ENCODE measurements around the gene RPL36. TPM values are rescaled to one million over a fixed set of nuclear protein-coding genes. Genes with fewer than 3 reads are reported as not detected.

The RPL36 gene
- total RNA-seq, 1 experiment from 2014 or later: 1,504 TPM

GRCh38 chr19:5655412-5655811 lies 34.7 kb upstream of the RPL36 start:
- BruUV-seq (replicated peaks): no TSS peak
- Histone ChIP-seq H4K20me1 (ENCODE audit: insufficient read depth) (0 out of 2 replicates have a peak, but pooled peaks cover 3% of the 10 kb centered on the region), H3K27me3 (ENCODE audit: insufficient read depth, low read length) (no peaks in the 10 kb centered on the region), H3K4me2 (ENCODE audit: low read length) (no peak overlapping the region), H3K79me2 (ENCODE audit: insufficient read depth, low read length) (peaks cover 56% of the 10 kb centered on the region), H3K27ac (ENCODE audit: low read depth, low read length) (no peak overlapping the region), H3K36me3 (ENCODE audit: control insufficient read depth in 1 of 2, insufficient read depth in 2 of 2, low read length in 2 of 2) (peaks cover 60 to 76% of the 10 kb centered on the region in 2 experiments), H3K4me1 (ENCODE audit: control insufficient read depth in 1 of 2, insufficient read depth in 2 of 2, low read length in 2 of 2) (no peaks in the 10 kb centered on the region), H3K9ac (ENCODE audit: low read length) (no peak overlapping the region), H2AFZ (ENCODE audit: low read depth, low read length, poor library complexity, severe bottlenecking) (no peak overlapping the region), H3K4me3 (replicated peaks in 1 of 2; ENCODE audit: low read depth in 1 of 2, low read length in 2 of 2) (no peak overlapping the region), H3K9me2 (ENCODE audit: insufficient read depth) (no peaks in the 10 kb centered on the region), H3K9me3 (ENCODE audit: control insufficient read depth in 1 of 2, insufficient read depth in 1 of 2, low read depth in 1 of 2, low read length in 2 of 2) (no peaks in the 10 kb centered on the region)
- POLR2A ChIA-PET: interaction anchor here (1.0 to 1.2 kb wide), 2 partner anchors 32 to 34 kb away, joined by 3 read pairs; partner anchors contain the start of genes RPL36 and SAFB
- CTCF ChIA-PET: no interaction called here
- TF ChIP-seq POLR2AphosphoS5 (IDR thresholded peaks at IDR 0.05; ENCODE audit: low read depth, low read length): no peak
- no peak for TF ChIP-seq SIN3A (IDR thresholded peaks at IDR 0.05; ENCODE audit: low read depth)
- no peak for TF ChIP-seq REST (IDR thresholded peaks at IDR 0.05; ENCODE audit: low read depth)
- TF ChIP-seq JUND (IDR thresholded peaks at IDR 0.05): no peak
- TF ChIP-seq SRF (IDR thresholded peaks at IDR 0.05; ENCODE audit: low read depth): no peak
- TF ChIP-seq POLR2A (IDR thresholded peaks at IDR 0.05; ENCODE audit: borderline replicate concordance, extremely low read depth, insufficient read depth, insufficient read length): no peak
- TF ChIP-seq CBX3 (IDR thresholded peaks at IDR 0.05; ENCODE audit: low read depth): no peak
- TF ChIP-seq EZH2 (IDR thresholded peaks at IDR 0.05): no peak
- no peak for TF ChIP-seq ATF3 (IDR thresholded peaks at IDR 0.05)
- no peak for TF ChIP-seq ZFX (IDR thresholded peaks at IDR 0.05)
- intact Hi-C loops (cut with micrococcal nuclease): no loop called here
- no peak for ATAC-seq
- no peak for DNase-seq (ENCODE audit: low read depth, low spot score)
- RAD21 ChIA-PET (ENCODE audit: low non-redundant PET in 1 of 2, low total read pairs in 2 of 2, uncharacterized antibody in 2 of 2, unreplicated experiment in 2 of 2): no interaction called here

Measured in HCT116 (cell line).